Endothelial cell of umbilical vein (primary cell): ENCODE data around the gene SERTAD1. TPM values are rescaled to one million over a fixed set of nuclear protein-coding genes. Genes with fewer than 3 reads are reported as not detected.

ENCODE experiments used
- BruUV-seq: library from RNA; stranded (reverse); fragments of 400-500 nt; replicated peaks from 2 replicates; lab custom pipeline; 2021; lab: Mats Ljungman, UMichigan
- CTCF ChIA-PET: fragments of 300-600, 350-600 bp; sonication (Branson Sonifier 250); formaldehyde crosslinking; loops from one replicate; lab custom pipeline; 2021; ENCODE audit warnings: antibody characterized with exemption, inconsistent platforms; lab: Charles Lee
- POLR2A ChIA-PET: fragments of 300-600, 350-600 bp; sonication (Branson Sonifier 250); formaldehyde crosslinking; loops from one replicate; lab custom pipeline; 2021; ENCODE audit warnings: antibody characterized with exemption, inconsistent platforms; lab: Charles Lee
- DNase-seq: peaks from one replicate; pipeline ENCODE4 v3.0.0-alpha.2; 2011; ENCODE audit warnings: low read depth, low spot score
- FAIRE-seq: peaks from 2 replicates; lab custom pipeline; 2011; peaks lifted over from hg19 to GRCh38; lab: Jason Lieb, UNC
- H2AFZ ChIP-seq: 2 replicates; pipeline ENCODE4 v1.6.0; 2012; ENCODE audit warnings: low read depth, low read length, control low read depth, inconsistent platforms
- H3K27ac ChIP-seq: 2 replicates; pipeline ENCODE4 v1.5.1; 2011; ENCODE audit warnings: low read depth, mild to moderate bottlenecking, control low read depth, low read length, moderate library complexity; ENCODE audit not compliant: insufficient read depth
- H3K27me3 ChIP-seq, 2 experiments: 2 replicates each; pipeline versions ENCODE4 v1.6.0 to v1.6.1; 2011; ENCODE audit warnings: low read length in 2 of 2, mixed read lengths in 1 of 2; ENCODE audit not compliant: control insufficient read depth in 2 of 2, insufficient read depth in 2 of 2
- H3K36me3 ChIP-seq, 2 experiments: 2 replicates in 1 of 2; 3 replicates in 1 of 2; pipeline ENCODE4 v1.5.1; 2011; ENCODE audit warnings: low read length in 2 of 2, mild to moderate bottlenecking in 1 of 2, moderate library complexity in 1 of 2; ENCODE audit not compliant: control insufficient read depth in 2 of 2, insufficient read depth in 2 of 2; ENCODE audit errors: extremely low read depth in 1 of 2
- H3K4me1 ChIP-seq: 3 replicates; pipeline ENCODE4 v1.5.1; 2011; ENCODE audit warnings: mild to moderate bottlenecking, low read length; ENCODE audit not compliant: control insufficient read depth, insufficient read depth; ENCODE audit errors: extremely low read depth
- H3K4me2 ChIP-seq: 2 replicates; pipeline ENCODE4 v1.6.1; 2011; ENCODE audit warnings: low read length, control low read depth, mixed read lengths; ENCODE audit not compliant: insufficient read depth
- H3K4me3 ChIP-seq, 3 experiments: fragments of 200-600 bp in 1 of 3; sonication (generic), shearing (Covaris generic) in 1 of 3; replicated peaks in 1 of 3; 2 replicates each; pipeline ENCODE4 v1.5.1; 2011 to 2016; ENCODE audit warnings: control low read depth in 3 of 3, low read length in 3 of 3, mild to moderate bottlenecking in 2 of 3, inconsistent platforms in 1 of 3, low read depth in 1 of 3, moderate library complexity in 1 of 3; ENCODE audit not compliant: insufficient read depth in 1 of 3
- H3K79me2 ChIP-seq: 2 replicates; pipeline ENCODE4 v1.6.0; 2012; ENCODE audit warnings: low read length, inconsistent platforms; ENCODE audit not compliant: control insufficient read depth, insufficient read depth
- H3K9ac ChIP-seq: replicated peaks from 2 replicates; pipeline ENCODE3; 2011; ENCODE audit warnings: low read length, control low read depth; ENCODE audit not compliant: insufficient read depth; ENCODE audit errors: extremely low read depth
- H3K9me1 ChIP-seq: replicated peaks from 3 replicates; pipeline ENCODE4 v1.6.0; 2011; ENCODE audit warnings: mild to moderate bottlenecking, low read length; ENCODE audit not compliant: control insufficient read depth, insufficient read depth; ENCODE audit errors: extremely low read depth
- H3K9me3 ChIP-seq: replicated peaks from 2 replicates; pipeline ENCODE4 v1.5.1; 2012; ENCODE audit warnings: low read length, inconsistent platforms; ENCODE audit not compliant: control insufficient read depth, insufficient read depth
- H4K20me1 ChIP-seq: replicated peaks from 2 replicates; pipeline ENCODE3; 2011; ENCODE audit warnings: mild to moderate bottlenecking, low read length; ENCODE audit not compliant: control insufficient read depth, insufficient read depth; ENCODE audit errors: extremely low read depth
- EZH2 ChIP-seq: IDR thresholded peaks from 2 replicates; pipeline ENCODE4 v1.6.1; 2012; ENCODE audit warnings: borderline replicate concordance, low read depth, mild to moderate bottlenecking, moderate library complexity, low read length, inconsistent platforms; ENCODE audit not compliant: severe bottlenecking
- FOS ChIP-seq: IDR thresholded peaks from 2 replicates; pipeline ENCODE4 v1.6.1; 2011; ENCODE audit warnings: mild to moderate bottlenecking, low read length, moderate library complexity, borderline replicate concordance; ENCODE audit not compliant: insufficient read depth
- GATA2 ChIP-seq: IDR thresholded peaks from 2 replicates; pipeline ENCODE4 v1.7.0; 2011; ENCODE audit warnings: low read depth, mild to moderate bottlenecking, moderate library complexity, mixed read lengths, low read length; ENCODE audit not compliant: insufficient read length, insufficient read depth
- JUN ChIP-seq: IDR thresholded peaks from 2 replicates; pipeline ENCODE4 v1.6.1; 2011; ENCODE audit warnings: borderline replicate concordance, low read depth; ENCODE audit not compliant: insufficient read length, insufficient read depth
- MYC ChIP-seq: IDR thresholded peaks from one replicate; pipeline ENCODE4 v1.6.1; 2011; ENCODE audit warnings: mild to moderate bottlenecking, low read depth, low read length
- POLR2A ChIP-seq: IDR thresholded peaks from 2 replicates; pipeline ENCODE4 v1.6.1; 2012; ENCODE audit warnings: low read depth, mild to moderate bottlenecking, control low read depth, low read length
- POLR2AphosphoS5 ChIP-seq: IDR thresholded peaks from 2 replicates; pipeline ENCODE4 v1.6.1; 2012; ENCODE audit warnings: low read depth, mild to moderate bottlenecking, control low read depth, low read length, moderate library complexity; ENCODE audit not compliant: insufficient read depth
- dilution Hi-C: fragments of 300-500 bp; cut with MboI; formaldehyde crosslinking; loops from one replicate; pipeline ENCODE4 v1.15.0; 2019; ENCODE audit warnings: low sequenced_read_pairs; ENCODE audit not compliant: extremely low pct_ligation_motif_present
- intact Hi-C: fragments of 100-400 bp; cut with micrococcal nuclease; formaldehyde crosslinking; loops from one replicate; pipeline ENCODE4 v1.10.0; 2022
- polyA plus RNA-seq, 4 experiments: library from polyadenylated mRNA; depleted of rRNA in 3 of 4; stranded (reverse) in 3 of 4; unstranded in 1 of 4; fragments of >200 nt; gene quantifications; 2 replicates each; pipeline versions ENCODE4 v1.2.1 to v1.2.3, GENCODE V29; 2011 to 2012; ENCODE audit warnings: missing spikeins in 1 of 4
- total RNA-seq: library from RNA; stranded (reverse); gene quantifications from 2 replicates; pipeline ENCODE4 v1.2.3, GENCODE V29; 2021
- TF ChIP-seq, protein P1 (sequence below), 2 donors: IDR thresholded peaks; 1 replicate in 1 of 2; 2 replicates in 1 of 2; pipeline ENCODE4 v1.5.1; 2011; ENCODE audit warnings: low read length in 2 of 2, mild to moderate bottlenecking in 2 of 2, moderate library complexity in 2 of 2, control low read depth in 1 of 2, inconsistent platforms in 1 of 2, low read depth in 1 of 2; ENCODE audit not compliant: insufficient read depth in 1 of 2; ENCODE audit errors: extremely low read depth in 1 of 2
- TF ChIP-seq, protein P2 (sequence below): IDR thresholded peaks from 2 replicates; pipeline ENCODE4 v1.6.1; 2011; ENCODE audit not compliant: insufficient read depth, insufficient read length

The SERTAD1 gene
- total and polyA plus RNA-seq, 2 donors (not counting 3 experiments of a cell fraction or from before 2014, with no cell fraction given), result 8.8 to 15.3 TPM

DNA sequence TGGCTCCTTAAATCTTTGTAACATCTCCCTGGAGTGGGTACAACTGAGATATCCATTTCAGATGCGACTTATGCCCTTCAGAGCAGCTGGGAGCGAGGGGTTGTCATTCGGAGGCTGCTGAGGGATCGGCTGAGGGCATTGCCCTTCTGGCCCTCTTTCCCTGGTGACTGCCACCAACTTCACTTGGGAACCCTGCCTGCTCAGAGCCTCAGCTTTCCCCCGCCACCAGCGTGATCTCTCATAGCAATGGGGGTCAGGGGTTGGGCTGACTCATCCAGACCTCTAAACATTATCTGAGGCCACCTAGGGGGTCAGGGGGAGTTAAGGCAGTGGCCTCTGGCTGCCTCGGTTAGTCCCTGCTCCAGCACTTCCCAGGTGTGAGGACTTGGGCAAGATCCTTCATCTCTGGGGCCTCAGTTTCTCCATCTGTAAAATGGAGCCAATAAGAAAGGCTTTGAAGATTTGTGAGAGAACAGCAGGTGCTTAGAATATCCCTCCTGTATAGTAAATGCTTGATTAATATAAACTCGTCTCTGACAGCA is 13.8 kb downstream of the SERTAD1 start:
- Histone ChIP-seq H3K4me1 (peaks cover 3% of the 10 kb centered on the region), H2AFZ (no peak overlapping the region), H3K9me3 (no peaks in the 10 kb centered on the region), H3K27me3 (no peaks in the 10 kb centered on the region), H3K9me1 (no peaks in the 10 kb centered on the region), H3K9ac (no peak overlapping the region), H3K36me3 (no peaks in the 10 kb centered on the region), H4K20me1 (no peaks in the 10 kb centered on the region), H3K27ac (no peak overlapping the region), H3K4me3 (no peak overlapping the region), H3K4me2 (no peak overlapping the region), H3K79me2 (no peaks in the 10 kb centered on the region)
- intact Hi-C loops, result no loop called here
- ChIA-PET POLR2A (no interaction called here), CTCF (interaction anchor here (0.6 to 1.8 kb wide), 2 partner anchors 8 to 77 kb away, joined by 3 to 12 read pairs; no protein-coding TSS in a partner anchor)
- TF ChIP-seq, protein P1, sequence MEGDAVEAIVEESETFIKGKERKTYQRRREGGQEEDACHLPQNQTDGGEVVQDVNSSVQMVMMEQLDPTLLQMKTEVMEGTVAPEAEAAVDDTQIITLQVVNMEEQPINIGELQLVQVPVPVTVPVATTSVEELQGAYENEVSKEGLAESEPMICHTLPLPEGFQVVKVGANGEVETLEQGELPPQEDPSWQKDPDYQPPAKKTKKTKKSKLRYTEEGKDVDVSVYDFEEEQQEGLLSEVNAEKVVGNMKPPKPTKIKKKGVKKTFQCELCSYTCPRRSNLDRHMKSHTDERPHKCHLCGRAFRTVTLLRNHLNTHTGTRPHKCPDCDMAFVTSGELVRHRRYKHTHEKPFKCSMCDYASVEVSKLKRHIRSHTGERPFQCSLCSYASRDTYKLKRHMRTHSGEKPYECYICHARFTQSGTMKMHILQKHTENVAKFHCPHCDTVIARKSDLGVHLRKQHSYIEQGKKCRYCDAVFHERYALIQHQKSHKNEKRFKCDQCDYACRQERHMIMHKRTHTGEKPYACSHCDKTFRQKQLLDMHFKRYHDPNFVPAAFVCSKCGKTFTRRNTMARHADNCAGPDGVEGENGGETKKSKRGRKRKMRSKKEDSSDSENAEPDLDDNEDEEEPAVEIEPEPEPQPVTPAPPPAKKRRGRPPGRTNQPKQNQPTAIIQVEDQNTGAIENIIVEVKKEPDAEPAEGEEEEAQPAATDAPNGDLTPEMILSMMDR (IDR thresholded peaks at IDR 0.05; ENCODE audit: extremely low read depth in 1 of 2, insufficient read depth in 1 of 2, low read depth in 1 of 2, low read length in 2 of 2), result no peak
- TF ChIP-seq EZH2 (no peak), POLR2A (no peak), POLR2AphosphoS5 (no peak), JUN (no peak), MYC (no peak), FOS (no peak), GATA2 (no peak)
- TF ChIP-seq, protein P2, sequence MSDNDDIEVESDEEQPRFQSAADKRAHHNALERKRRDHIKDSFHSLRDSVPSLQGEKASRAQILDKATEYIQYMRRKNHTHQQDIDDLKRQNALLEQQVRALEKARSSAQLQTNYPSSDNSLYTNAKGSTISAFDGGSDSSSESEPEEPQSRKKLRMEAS, result no peak
- BruUV-seq, result no TSS peak
- dilution Hi-C loops, result no loop called here
- DNase-seq (no peak), FAIRE-seq (no peak)
